Hepatocyte (in vitro differentiated cells): ENCODE results near the gene GLIPR1L1. TPM values are rescaled to one million over a fixed set of nuclear protein-coding genes. Genes with fewer than 3 reads are reported as not detected.
"Not testable (repeated sequence)": the region's sequence is repeated elsewhere in the genome, so short reads cannot be mapped to it uniquely, and the experiment has no call there.

Experiments used
- DNase-seq: peaks from one replicate; pipeline ENCODE4 v3.0.0-alpha.2; 2016; ENCODE audit warnings: low spot score
- H2AFZ ChIP-seq: fragments of 200-600 bp; sonication (generic); 2 replicates; pipeline ENCODE4 v1.6.0; 2016; ENCODE audit warnings: antibody characterized with exemption, mild to moderate bottlenecking
- H3K27ac ChIP-seq: fragments of 200-600 bp; sonication (generic); 2 replicates; pipeline ENCODE4 v1.5.1; 2016; ENCODE audit warnings: mild to moderate bottlenecking
- H3K27me3 ChIP-seq: fragments of 200-600 bp; sonication (generic); 2 replicates; pipeline ENCODE4 v1.6.1; 2016
- H3K36me3 ChIP-seq: fragments of 200-600 bp; sonication (generic); replicated peaks from 2 replicates; pipeline ENCODE4 v1.5.1; 2016; ENCODE audit warnings: low read depth; ENCODE audit not compliant: insufficient read depth
- H3K4me1 ChIP-seq: fragments of 200-600 bp; sonication (generic); 2 replicates; pipeline ENCODE4 v1.5.1; 2016; ENCODE audit warnings: mild to moderate bottlenecking, moderate library complexity; ENCODE audit not compliant: insufficient read depth
- H3K4me2 ChIP-seq: fragments of 200-600 bp; sonication (generic); 2 replicates; pipeline ENCODE4 v1.6.0; 2016
- H3K4me3 ChIP-seq: fragments of 200-600 bp; sonication (generic); 2 replicates; pipeline ENCODE4 v1.5.1; 2016; ENCODE audit warnings: mild to moderate bottlenecking
- H3K79me2 ChIP-seq: fragments of 200-600 bp; sonication (generic); 2 replicates; pipeline ENCODE4 v1.6.0; 2017; ENCODE audit warnings: mild to moderate bottlenecking
- H3K9me2 ChIP-seq: fragments of 200-600 bp; sonication (generic); replicated peaks from 2 replicates; pipeline ENCODE4 v1.6.0; 2017; ENCODE audit warnings: mild to moderate bottlenecking; ENCODE audit not compliant: insufficient read depth
- H3K9me3 ChIP-seq: fragments of 200-600 bp; sonication (generic); 2 replicates; pipeline ENCODE4 v1.5.1; 2016; ENCODE audit warnings: low read depth, mild to moderate bottlenecking
- H4K20me1 ChIP-seq: fragments of 200-600 bp; sonication (generic); 2 replicates; pipeline ENCODE4 v1.6.0; 2016; ENCODE audit warnings: mild to moderate bottlenecking; ENCODE audit not compliant: insufficient read depth, poor library complexity, severe bottlenecking
- EZH2 ChIP-seq: fragments of 200-600 bp; sonication (generic); IDR thresholded peaks from 2 replicates; pipeline ENCODE4 v1.6.1; 2016; ENCODE audit warnings: antibody characterized with exemption, mild to moderate bottlenecking, borderline replicate concordance
- EZH2phosphoT487 ChIP-seq: fragments of 200-600 bp; sonication (generic); IDR thresholded peaks from one replicate; pipeline ENCODE4 v1.6.1; 2018; ENCODE audit warnings: antibody characterized with exemption, mild to moderate bottlenecking, low read depth, moderate library complexity; ENCODE audit not compliant: unreplicated experiment, severe bottlenecking
- WGBS: methylation state at CpG from one replicate; pipeline ENCODE4 v1.1.6; 2016; ENCODE audit warnings: low lambda C conversion rate; ENCODE audit errors: missing lambda C conversion rate; 5-methylcytosine and 5-hydroxymethylcytosine counted together
- polyA plus RNA-seq: library from polyadenylated mRNA; unstranded; fragments of >200 nt; fragmentation: Nextera tagmentation; extraction: Ambion mirVana; gene quantifications from 2 replicates; pipeline ENCODE4 v1.2.1, GENCODE V29; 2016
- total RNA-seq: library from RNA; depleted of rRNA; stranded (reverse); fragments of >200 nt; gene quantifications from 2 replicates; pipeline ENCODE4 v1.2.3, GENCODE V29; 2014
- TF ChIP-seq, protein P1 (sequence below): fragments of 200-600 bp; sonication (generic); IDR thresholded peaks from 2 replicates; pipeline ENCODE4 v1.5.1; 2016; ENCODE audit warnings: antibody characterized with exemption, mild to moderate bottlenecking; ENCODE audit not compliant: poor library complexity

The GLIPR1L1 gene
- total and polyA plus RNA-seq, 2 experiments from 2014 or later: not detected

GRCh38 chr12:75341873-75342272 lies 7.4 kb downstream of the GLIPR1L1 start:
- no peak overlapping the region for H2AFZ ChIP-seq
- no peak for DNase-seq
- H3K79me2 ChIP-seq: no peaks in the 10 kb centered on the region
- no peak overlapping the region for H3K4me3 ChIP-seq
- no peaks in the 10 kb centered on the region for H3K4me1 ChIP-seq
- H3K27me3 ChIP-seq: no peaks in the 10 kb centered on the region
- H3K9me2 ChIP-seq: no peaks in the 10 kb centered on the region
- no peaks in the 10 kb centered on the region for H4K20me1 ChIP-seq
- TF ChIP-seq EZH2phosphoT487 (no peak), EZH2 (no peak)
- TF ChIP-seq, protein P1, sequence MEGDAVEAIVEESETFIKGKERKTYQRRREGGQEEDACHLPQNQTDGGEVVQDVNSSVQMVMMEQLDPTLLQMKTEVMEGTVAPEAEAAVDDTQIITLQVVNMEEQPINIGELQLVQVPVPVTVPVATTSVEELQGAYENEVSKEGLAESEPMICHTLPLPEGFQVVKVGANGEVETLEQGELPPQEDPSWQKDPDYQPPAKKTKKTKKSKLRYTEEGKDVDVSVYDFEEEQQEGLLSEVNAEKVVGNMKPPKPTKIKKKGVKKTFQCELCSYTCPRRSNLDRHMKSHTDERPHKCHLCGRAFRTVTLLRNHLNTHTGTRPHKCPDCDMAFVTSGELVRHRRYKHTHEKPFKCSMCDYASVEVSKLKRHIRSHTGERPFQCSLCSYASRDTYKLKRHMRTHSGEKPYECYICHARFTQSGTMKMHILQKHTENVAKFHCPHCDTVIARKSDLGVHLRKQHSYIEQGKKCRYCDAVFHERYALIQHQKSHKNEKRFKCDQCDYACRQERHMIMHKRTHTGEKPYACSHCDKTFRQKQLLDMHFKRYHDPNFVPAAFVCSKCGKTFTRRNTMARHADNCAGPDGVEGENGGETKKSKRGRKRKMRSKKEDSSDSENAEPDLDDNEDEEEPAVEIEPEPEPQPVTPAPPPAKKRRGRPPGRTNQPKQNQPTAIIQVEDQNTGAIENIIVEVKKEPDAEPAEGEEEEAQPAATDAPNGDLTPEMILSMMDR: no peak
- H3K36me3 ChIP-seq: no peaks in the 10 kb centered on the region
- no peaks in the 10 kb centered on the region for H3K9me3 ChIP-seq
- no peak overlapping the region for H3K27ac ChIP-seq
- H3K4me2 ChIP-seq: no peak overlapping the region
- WGBS: 92% methylated on average over 5 of the region's 5 CpGs

DNA sequence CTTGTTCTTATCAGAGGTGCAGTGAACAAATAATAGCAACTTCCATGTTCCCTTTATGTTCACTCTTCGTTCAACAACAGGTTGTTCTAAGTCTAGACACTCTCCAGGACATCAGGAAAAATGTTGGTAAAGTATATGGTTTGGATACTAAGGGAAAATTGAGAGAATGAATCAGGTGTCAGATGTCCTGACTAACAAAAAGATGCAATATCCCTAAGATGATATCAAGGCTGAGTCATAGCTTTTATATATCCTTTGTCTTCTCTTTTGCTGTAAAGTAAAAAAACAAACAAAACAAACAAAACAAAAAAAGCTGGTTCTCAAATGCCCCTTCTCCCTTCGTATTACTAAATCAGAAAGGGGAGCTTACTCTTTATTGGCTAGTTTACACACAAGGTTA lies 11.1 kb downstream of the GLIPR1L1 start:
- no peaks in the 10 kb centered on the region for H3K9me2 ChIP-seq
- no peaks in the 10 kb centered on the region for H3K4me1 ChIP-seq
- H3K79me2 ChIP-seq: no peaks in the 10 kb centered on the region
- H3K36me3 ChIP-seq: no peaks in the 10 kb centered on the region
- 85% methylated on average over 2 of the region's 2 CpGs for WGBS
- no peak overlapping the region for H2AFZ ChIP-seq
- no peaks in the 10 kb centered on the region for H3K9me3 ChIP-seq
- no peak overlapping the region for H3K27ac ChIP-seq
- H3K4me2 ChIP-seq: no peak overlapping the region
- DNase-seq: no peak
- TF ChIP-seq, protein P1: no peak
- no peak for TF ChIP-seq EZH2phosphoT487
- no peak for TF ChIP-seq EZH2
- H3K4me3 ChIP-seq: no peak overlapping the region
- no peaks in the 10 kb centered on the region for H4K20me1 ChIP-seq
- H3K27me3 ChIP-seq: no peaks in the 10 kb centered on the region

- H3K9me2 ChIP-seq, H4K20me1 ChIP-seq, DNase-seq, H3K79me2 ChIP-seq, H3K36me3 ChIP-seq, H3K27me3 ChIP-seq, H3K27ac ChIP-seq, H3K4me1 ChIP-seq, H2AFZ ChIP-seq, H3K9me3 ChIP-seq, H3K4me3 ChIP-seq, H3K4me2 ChIP-seq: not testable (repeated sequence)
- 96% methylated on average over 6 of the region's 6 CpGs for WGBS
Measured at GRCh38 chr12:75346215-75346614, 11.7 kb downstream of the GLIPR1L1 start.

DNA sequence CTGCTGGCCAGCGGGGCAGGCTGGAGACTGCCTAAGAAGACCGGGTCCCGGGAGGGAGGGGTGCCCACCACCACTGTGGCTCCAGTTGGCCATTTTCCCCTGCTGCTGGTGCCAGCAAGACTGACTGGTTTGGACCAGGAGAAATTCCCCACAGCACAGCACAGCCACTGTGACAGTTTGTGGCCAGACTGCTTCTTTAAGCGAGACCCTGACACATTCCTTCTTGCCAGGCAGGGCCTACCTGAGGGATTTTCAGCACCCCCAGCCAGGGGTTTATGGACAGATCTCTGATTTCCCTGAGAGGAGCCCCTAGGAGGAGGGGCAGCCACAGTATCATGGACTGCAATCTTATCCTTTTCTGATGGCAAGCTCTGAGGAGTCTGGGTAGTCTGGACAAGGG lies 15.5 kb downstream of the GLIPR1L1 start:
- WGBS: 93% methylated on average over 4 of the region's 4 CpGs
- Histone ChIP-seq H3K9me3 (no peaks in the 10 kb centered on the region), H3K27ac (no peak overlapping the region)

More for the DNA sequence above, 15.5 kb downstream of the GLIPR1L1 start:
- Histone ChIP-seq H4K20me1 (no peaks in the 10 kb centered on the region), H3K27me3 (no peaks in the 10 kb centered on the region), H2AFZ (no peak overlapping the region), H3K4me3 (no peak overlapping the region), H3K4me2 (no peak overlapping the region), H3K79me2 (no peaks in the 10 kb centered on the region), H3K36me3 (no peaks in the 10 kb centered on the region), H3K4me1 (no peaks in the 10 kb centered on the region), H3K9me2 (no peaks in the 10 kb centered on the region)
- DNase-seq: no peak
- TF ChIP-seq, protein P1: no peak
- TF ChIP-seq EZH2: no peak
- no peak for TF ChIP-seq EZH2phosphoT487
